Mammary epithelial cell (primary cell): ENCODE results near the gene TGIF1.

Source experiments
- EZH2 ChIP-seq: IDR thresholded peaks from 2 replicates; pipeline ENCODE4 v1.6.1; 2012; ENCODE audit warnings: low read length, inconsistent platforms, borderline replicate concordance
- TF ChIP-seq, protein P1 (sequence below), 2 donors: IDR thresholded peaks in 1 of 2; conservative IDR thresholded peaks in 1 of 2; 2 replicates each; pipeline ENCODE4 v1.5.1; 2011 to 2012; ENCODE audit warnings: inconsistent platforms in 2 of 2, low read length in 2 of 2, mild to moderate bottlenecking in 2 of 2, control low read depth in 1 of 2, low read depth in 1 of 2; ENCODE audit not compliant: insufficient read depth in 1 of 2; ENCODE audit errors: extremely low read depth in 1 of 2

DNA sequence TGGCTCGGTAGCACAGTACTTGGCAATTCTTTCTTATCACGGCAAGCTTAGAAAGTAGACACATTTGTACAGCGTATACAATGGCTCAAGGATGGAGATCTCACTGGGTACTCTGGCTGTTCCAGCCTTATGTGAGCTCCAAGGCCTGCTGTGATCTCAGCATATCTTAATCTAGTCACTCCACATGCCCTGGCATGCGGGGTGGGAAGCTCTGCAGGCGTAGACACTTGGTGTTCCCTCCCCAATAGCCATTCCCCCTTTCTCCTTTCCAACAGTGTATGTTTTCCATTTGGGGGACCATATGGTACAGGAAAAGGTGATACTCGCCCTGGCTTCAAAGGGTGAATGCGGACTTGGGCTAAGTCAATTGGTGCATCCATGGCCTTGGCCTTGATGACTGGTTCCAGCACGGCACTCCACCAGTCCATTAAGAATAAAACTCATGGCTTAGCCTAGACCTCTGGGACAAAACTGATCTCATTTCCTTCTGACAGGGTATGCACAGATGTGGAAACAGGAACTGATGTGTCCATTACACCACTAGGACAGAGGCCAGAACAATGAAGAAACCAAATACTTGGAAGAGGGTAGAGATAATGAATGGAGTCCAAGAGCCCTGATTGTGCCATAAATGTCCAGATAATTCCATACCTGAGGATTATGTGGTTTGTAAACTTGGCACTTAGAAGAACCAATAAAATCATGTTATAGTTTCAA is 28.4 kb downstream of the TGIF1 start:
- TF ChIP-seq, protein P1, sequence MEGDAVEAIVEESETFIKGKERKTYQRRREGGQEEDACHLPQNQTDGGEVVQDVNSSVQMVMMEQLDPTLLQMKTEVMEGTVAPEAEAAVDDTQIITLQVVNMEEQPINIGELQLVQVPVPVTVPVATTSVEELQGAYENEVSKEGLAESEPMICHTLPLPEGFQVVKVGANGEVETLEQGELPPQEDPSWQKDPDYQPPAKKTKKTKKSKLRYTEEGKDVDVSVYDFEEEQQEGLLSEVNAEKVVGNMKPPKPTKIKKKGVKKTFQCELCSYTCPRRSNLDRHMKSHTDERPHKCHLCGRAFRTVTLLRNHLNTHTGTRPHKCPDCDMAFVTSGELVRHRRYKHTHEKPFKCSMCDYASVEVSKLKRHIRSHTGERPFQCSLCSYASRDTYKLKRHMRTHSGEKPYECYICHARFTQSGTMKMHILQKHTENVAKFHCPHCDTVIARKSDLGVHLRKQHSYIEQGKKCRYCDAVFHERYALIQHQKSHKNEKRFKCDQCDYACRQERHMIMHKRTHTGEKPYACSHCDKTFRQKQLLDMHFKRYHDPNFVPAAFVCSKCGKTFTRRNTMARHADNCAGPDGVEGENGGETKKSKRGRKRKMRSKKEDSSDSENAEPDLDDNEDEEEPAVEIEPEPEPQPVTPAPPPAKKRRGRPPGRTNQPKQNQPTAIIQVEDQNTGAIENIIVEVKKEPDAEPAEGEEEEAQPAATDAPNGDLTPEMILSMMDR (conservative IDR thresholded peaks at IDR 0.05 in 1 of 2, IDR thresholded peaks at IDR 0.05 in 1 of 2; ENCODE audit: extremely low read depth in 1 of 2, insufficient read depth in 1 of 2, low read depth in 1 of 2, low read length in 2 of 2) = no peak
- no peak for TF ChIP-seq EZH2
